Panc1 (cell line): ENCODE results near the gene FMNL3. TPM values are rescaled to one million over a fixed set of nuclear protein-coding genes. Genes with fewer than 3 reads are reported as not detected.

Source experiments
- ATAC-seq: fragments of 200-7000 bp; cut with Tn5 transposase; 2 replicates; pipeline ENCODE4 v1.9.1; 2020; ENCODE audit warnings: mild to moderate bottlenecking, moderate library complexity
- BruUV-seq: library from RNA; stranded (reverse); fragments of 400-500 nt; replicated peaks from 2 replicates; lab custom pipeline; 2021; lab: Mats Ljungman, UMichigan
- CTCF ChIA-PET: fragments of 300-600 bp; sonication (Branson Sonifier 250); formaldehyde crosslinking; loops from one replicate; lab custom pipeline; 2022; ENCODE audit warnings: antibody characterized with exemption; lab: Charles Lee
- POLR2A ChIA-PET: fragments of 300-600 bp; sonication (Branson Sonifier 250); formaldehyde crosslinking; loops from one replicate; lab custom pipeline; 2022; ENCODE audit warnings: antibody characterized with exemption; lab: Charles Lee
- DNase-seq: peaks from one replicate; pipeline ENCODE4 v3.0.0-alpha.2; 2010; ENCODE audit warnings: low read depth, low spot score
- H3K27ac ChIP-seq: 2 replicates; pipeline ENCODE4 v1.5.1; 2011; ENCODE audit warnings: mild to moderate bottlenecking, low read length, inconsistent platforms
- H3K27me3 ChIP-seq: fragments of 200-500 bp; sonication (Bioruptor generic); 2 replicates; pipeline ENCODE4 v1.6.0; 2014; ENCODE audit warnings: low read length, inconsistent platforms; ENCODE audit not compliant: control insufficient read depth, insufficient read depth
- H3K36me3 ChIP-seq: fragments of 200-500 bp; sonication (Bioruptor generic); 2 replicates; pipeline ENCODE4 v1.5.1; 2014; ENCODE audit warnings: inconsistent platforms, mild to moderate bottlenecking, low read length, moderate library complexity; ENCODE audit not compliant: control insufficient read depth, insufficient read depth
- H3K4me1 ChIP-seq: 2 replicates; pipeline ENCODE4 v1.5.1; 2011; ENCODE audit warnings: inconsistent platforms, mild to moderate bottlenecking, low read length, moderate library complexity; ENCODE audit not compliant: control insufficient read depth, insufficient read depth
- H3K4me3 ChIP-seq, 2 experiments: 2 replicates each; pipeline ENCODE4 v1.5.1; 2011 to 2012; ENCODE audit warnings: low read depth in 2 of 2, low read length in 2 of 2, mild to moderate bottlenecking in 2 of 2, inconsistent platforms in 1 of 2, moderate library complexity in 1 of 2
- H3K9me3 ChIP-seq: fragments of 200-500 bp; sonication (Bioruptor generic); 2 replicates; pipeline ENCODE4 v1.5.1; 2014; ENCODE audit warnings: low read depth, mild to moderate bottlenecking, inconsistent platforms, low read length, moderate library complexity; ENCODE audit not compliant: control insufficient read depth, insufficient read depth
- POLR2AphosphoS5 ChIP-seq: IDR thresholded peaks from 2 replicates; pipeline ENCODE4 v1.6.1; 2012; ENCODE audit warnings: mild to moderate bottlenecking, low read depth, low read length, moderate library complexity
- SIN3A ChIP-seq: IDR thresholded peaks from 2 replicates; pipeline ENCODE4 v1.6.1; 2012; ENCODE audit warnings: low read depth, mild to moderate bottlenecking, low read length, moderate library complexity, borderline replicate concordance; ENCODE audit not compliant: insufficient read depth
- TCF7L2 ChIP-seq: IDR thresholded peaks from 2 replicates; pipeline ENCODE4 v1.6.1; 2011; ENCODE audit warnings: mild to moderate bottlenecking, low read depth, low read length, inconsistent platforms
- in situ Hi-C: cut with HindIII; loops from 2 replicates; pipeline ENCODE4 v1.10.0; 2016; ENCODE audit warnings: low sequenced_read_pairs, low pct_unique_long_range_greater_than_20kb
- intact Hi-C: fragments of 100-400 bp; cut with micrococcal nuclease; formaldehyde crosslinking; loops from one replicate; pipeline ENCODE4 v1.10.0; 2022; ENCODE audit not compliant: unreplicated experiment
- total RNA-seq: library from RNA; stranded (reverse); gene quantifications from one replicate; pipeline ENCODE4 v1.2.1, GENCODE V29; 2021; ENCODE audit not compliant: unreplicated experiment
- TF ChIP-seq, protein P1 (sequence below): fragments of 450-650 bp; IDR thresholded peaks from 2 replicates; pipeline ENCODE4 v1.5.1; 2017; ENCODE audit warnings: mild to moderate bottlenecking
- TF ChIP-seq, protein P2 (sequence below), 2 experiments: IDR thresholded peaks; 2 replicates each; pipeline ENCODE4 v1.6.1; 2011 to 2012; ENCODE audit warnings: low read depth in 2 of 2, control low read depth in 1 of 2, low read length in 1 of 2, mild to moderate bottlenecking in 1 of 2, moderate library complexity in 1 of 2; ENCODE audit not compliant: insufficient read depth in 1 of 2

The FMNL3 gene
- total RNA-seq, 1 experiment from 2014 or later: 25.7 TPM

GRCh38 chr12:49588721-49589516, 118.3 kb downstream of the FMNL3 start:
- in situ Hi-C loops (no loop called here), intact Hi-C loops (no loop called here)
- no peaks in the 10 kb centered on the region for H3K36me3 ChIP-seq
- TF ChIP-seq, protein P1, sequence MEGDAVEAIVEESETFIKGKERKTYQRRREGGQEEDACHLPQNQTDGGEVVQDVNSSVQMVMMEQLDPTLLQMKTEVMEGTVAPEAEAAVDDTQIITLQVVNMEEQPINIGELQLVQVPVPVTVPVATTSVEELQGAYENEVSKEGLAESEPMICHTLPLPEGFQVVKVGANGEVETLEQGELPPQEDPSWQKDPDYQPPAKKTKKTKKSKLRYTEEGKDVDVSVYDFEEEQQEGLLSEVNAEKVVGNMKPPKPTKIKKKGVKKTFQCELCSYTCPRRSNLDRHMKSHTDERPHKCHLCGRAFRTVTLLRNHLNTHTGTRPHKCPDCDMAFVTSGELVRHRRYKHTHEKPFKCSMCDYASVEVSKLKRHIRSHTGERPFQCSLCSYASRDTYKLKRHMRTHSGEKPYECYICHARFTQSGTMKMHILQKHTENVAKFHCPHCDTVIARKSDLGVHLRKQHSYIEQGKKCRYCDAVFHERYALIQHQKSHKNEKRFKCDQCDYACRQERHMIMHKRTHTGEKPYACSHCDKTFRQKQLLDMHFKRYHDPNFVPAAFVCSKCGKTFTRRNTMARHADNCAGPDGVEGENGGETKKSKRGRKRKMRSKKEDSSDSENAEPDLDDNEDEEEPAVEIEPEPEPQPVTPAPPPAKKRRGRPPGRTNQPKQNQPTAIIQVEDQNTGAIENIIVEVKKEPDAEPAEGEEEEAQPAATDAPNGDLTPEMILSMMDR: no peak
- TF ChIP-seq TCF7L2 (no peak), POLR2AphosphoS5 (no peak), SIN3A (no peak)
- TF ChIP-seq, protein P2, sequence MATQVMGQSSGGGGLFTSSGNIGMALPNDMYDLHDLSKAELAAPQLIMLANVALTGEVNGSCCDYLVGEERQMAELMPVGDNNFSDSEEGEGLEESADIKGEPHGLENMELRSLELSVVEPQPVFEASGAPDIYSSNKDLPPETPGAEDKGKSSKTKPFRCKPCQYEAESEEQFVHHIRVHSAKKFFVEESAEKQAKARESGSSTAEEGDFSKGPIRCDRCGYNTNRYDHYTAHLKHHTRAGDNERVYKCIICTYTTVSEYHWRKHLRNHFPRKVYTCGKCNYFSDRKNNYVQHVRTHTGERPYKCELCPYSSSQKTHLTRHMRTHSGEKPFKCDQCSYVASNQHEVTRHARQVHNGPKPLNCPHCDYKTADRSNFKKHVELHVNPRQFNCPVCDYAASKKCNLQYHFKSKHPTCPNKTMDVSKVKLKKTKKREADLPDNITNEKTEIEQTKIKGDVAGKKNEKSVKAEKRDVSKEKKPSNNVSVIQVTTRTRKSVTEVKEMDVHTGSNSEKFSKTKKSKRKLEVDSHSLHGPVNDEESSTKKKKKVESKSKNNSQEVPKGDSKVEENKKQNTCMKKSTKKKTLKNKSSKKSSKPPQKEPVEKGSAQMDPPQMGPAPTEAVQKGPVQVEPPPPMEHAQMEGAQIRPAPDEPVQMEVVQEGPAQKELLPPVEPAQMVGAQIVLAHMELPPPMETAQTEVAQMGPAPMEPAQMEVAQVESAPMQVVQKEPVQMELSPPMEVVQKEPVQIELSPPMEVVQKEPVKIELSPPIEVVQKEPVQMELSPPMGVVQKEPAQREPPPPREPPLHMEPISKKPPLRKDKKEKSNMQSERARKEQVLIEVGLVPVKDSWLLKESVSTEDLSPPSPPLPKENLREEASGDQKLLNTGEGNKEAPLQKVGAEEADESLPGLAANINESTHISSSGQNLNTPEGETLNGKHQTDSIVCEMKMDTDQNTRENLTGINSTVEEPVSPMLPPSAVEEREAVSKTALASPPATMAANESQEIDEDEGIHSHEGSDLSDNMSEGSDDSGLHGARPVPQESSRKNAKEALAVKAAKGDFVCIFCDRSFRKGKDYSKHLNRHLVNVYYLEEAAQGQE (IDR thresholded peaks at IDR 0.05; ENCODE audit: insufficient read depth in 1 of 2, low read depth in 2 of 2, low read length in 1 of 2): no peak
- no peak for DNase-seq
- no peaks in the 10 kb centered on the region for H3K27me3 ChIP-seq
- no peaks in the 10 kb centered on the region for H3K4me1 ChIP-seq
- H3K9me3 ChIP-seq: no peaks in the 10 kb centered on the region
- POLR2A ChIA-PET: no interaction called here
- no TSS peak for BruUV-seq
- no peak for ATAC-seq
- no peak overlapping the region for H3K4me3 ChIP-seq
- CTCF ChIA-PET: no interaction called here
- no peak overlapping the region for H3K27ac ChIP-seq

DNA sequence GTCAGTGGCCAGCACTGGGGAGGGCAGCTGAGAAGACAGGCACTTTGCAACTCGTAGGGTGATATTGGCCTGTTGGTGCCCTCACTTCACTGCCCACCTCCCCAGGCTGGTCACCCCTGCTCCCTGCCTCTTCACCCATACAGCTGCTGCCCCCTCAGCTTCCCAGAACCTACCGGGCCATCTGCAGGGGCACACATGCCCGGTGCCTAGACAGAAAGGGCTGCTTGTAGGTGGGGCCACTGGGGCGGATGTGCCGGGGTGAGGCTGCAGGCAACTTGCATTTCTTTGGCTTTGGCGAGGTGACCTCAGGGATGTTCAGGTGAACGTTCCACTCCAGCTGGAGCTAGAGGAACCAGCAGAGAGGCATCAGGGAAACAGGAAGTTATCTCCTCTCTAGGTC, 118.9 kb downstream of the FMNL3 start:
- Histone ChIP-seq H3K9me3 (no peaks in the 10 kb centered on the region), H3K36me3 (no peaks in the 10 kb centered on the region), H3K27ac (no peak overlapping the region), H3K4me1 (no peaks in the 10 kb centered on the region), H3K27me3 (no peaks in the 10 kb centered on the region), H3K4me3 (no peak overlapping the region)
- TF ChIP-seq SIN3A (no peak), TCF7L2 (no peak)
- no TSS peak for BruUV-seq
- intact Hi-C loops (no loop called here), in situ Hi-C loops (no loop called here)
- CTCF ChIA-PET: no interaction called here
- POLR2A ChIA-PET: no interaction called here
- DNase-seq (no peak), ATAC-seq (no peak)

- in situ Hi-C loops (no loop called here), intact Hi-C loops (no loop called here)
- no peaks in the 10 kb centered on the region for H3K36me3 ChIP-seq
- no peaks in the 10 kb centered on the region for H3K27me3 ChIP-seq
- H3K9me3 ChIP-seq: no peaks in the 10 kb centered on the region
- no TSS peak for BruUV-seq
- POLR2A ChIA-PET: no interaction called here
- H3K4me3 ChIP-seq: no peak overlapping the region
- 0 out of 2 replicates have a peak, but pooled peaks have one; percentile 40 for ATAC-seq
- CTCF ChIA-PET: no interaction called here
- no peak overlapping the region for H3K27ac ChIP-seq
- TF ChIP-seq SIN3A (no peak), POLR2AphosphoS5 (no peak), TCF7L2 (no peak)
- TF ChIP-seq, protein P2 (IDR thresholded peaks at IDR 0.05; ENCODE audit: insufficient read depth in 1 of 2, low read depth in 2 of 2, low read length in 1 of 2): no peak
- TF ChIP-seq, protein P1: no peak; the same call in 1 of the 2 replicates
- no peak for DNase-seq
- H3K4me1 ChIP-seq: no peaks in the 10 kb centered on the region
These were observed 119.9 kb downstream of the FMNL3 start for GRCh38 chr12:49587174-49587908.
